HG03342 (cell line): ENCODE data around the gene SNTG2.
"Not testable (repeated sequence)": the region's sequence is repeated elsewhere in the genome, so short reads cannot be mapped to it uniquely, and the experiment has no call there.

Experiments used
- ATAC-seq: cut with Tn5 transposase; IDR thresholded peaks from one replicate; pipeline ENCODE4 v1.9.1; 2021; ENCODE audit warnings: mild to moderate bottlenecking, moderate library complexity; ENCODE audit not compliant: unreplicated experiment

Gene SNTG2

GRCh38 chr2:950080-950966 is at the start of gene SNTG2:
Gene SNTG2, plus strand, starts transcription at chr2:950849. Its CDS starts 148 bp downstream, at chr2:950997.
- ATAC-seq = peak; percentile 40

GRCh38 chr2:902584-902983 is 48.1 kb upstream of the SNTG2 start:
- no peak for ATAC-seq

- no peak for ATAC-seq
Measured at GRCh38 chr2:903223-903900, 47.3 kb upstream of the SNTG2 start.

GRCh38 chr2:904246-905024 is 46.2 kb upstream of the SNTG2 start:
- no peak for ATAC-seq

- no peak for ATAC-seq
Measured at GRCh38 chr2:905091-905832, 45.4 kb upstream of the SNTG2 start.

- no peak for ATAC-seq
Measured at GRCh38 chr2:905833-906140, 44.9 kb upstream of the SNTG2 start.

- ATAC-seq = no peak
Measured at GRCh38 chr2:907706-908105, 42.9 kb upstream of the SNTG2 start.

- no peak for ATAC-seq
Measured at GRCh38 chr2:908568-908967, 42.1 kb upstream of the SNTG2 start.

- ATAC-seq = not testable (repeated sequence)
Measured at GRCh38 chr2:909764-910379, 40.8 kb upstream of the SNTG2 start.

GRCh38 chr2:910698-911097 is 40.0 kb upstream of the SNTG2 start:
- no peak for ATAC-seq

- no peak for ATAC-seq
Measured at GRCh38 chr2:915979-916378, 34.7 kb upstream of the SNTG2 start.

- ATAC-seq = no peak
Measured at GRCh38 chr2:916935-917334, 33.7 kb upstream of the SNTG2 start.

GRCh38 chr2:919672-920071 is 31.0 kb upstream of the SNTG2 start:
- ATAC-seq = no peak

GRCh38 chr2:920573-920972 is 30.1 kb upstream of the SNTG2 start:
- no peak for ATAC-seq

- ATAC-seq = no peak
Measured at GRCh38 chr2:920999-921398, 29.6 kb upstream of the SNTG2 start.

- ATAC-seq = no peak
Measured at GRCh38 chr2:922185-922584, 28.5 kb upstream of the SNTG2 start.

- ATAC-seq = no peak
Measured at GRCh38 chr2:923832-924601, 26.6 kb upstream of the SNTG2 start.

GRCh38 chr2:924701-925100 is 25.9 kb upstream of the SNTG2 start:
- ATAC-seq = no peak

GRCh38 chr2:925309-925708 is 25.3 kb upstream of the SNTG2 start:
- ATAC-seq = no peak

- no peak for ATAC-seq
Measured at GRCh38 chr2:925711-926110, 24.9 kb upstream of the SNTG2 start.
